IMR-90 (cell line): ENCODE results near the gene SIX2. TPM values are rescaled to one million over a fixed set of nuclear protein-coding genes. Genes with fewer than 3 reads are reported as not detected.

ENCODE experiments used
- ATAC-seq: fragments of 200-7000 bp; cut with Tn5 transposase; 2 replicates; pipeline ENCODE4 v1.9.1; 2020; ENCODE audit warnings: low read depth, mild to moderate bottlenecking, moderate library complexity
- BruUV-seq: library from RNA; stranded (reverse); fragments of 400-500 nt; replicated peaks from 2 replicates; lab custom pipeline; 2021; lab: Mats Ljungman, UMichigan
- CTCF ChIA-PET: fragments of 300-600 bp; formaldehyde crosslinking; extraction: SDS; loops from one replicate; lab custom pipeline; 2021; ENCODE audit warnings: antibody characterized with exemption; lab: Yijun Ruan, JAX
- POLR2A ChIA-PET: fragments of 300-600 bp; sonication (Branson Sonifier 250); formaldehyde crosslinking; loops from one replicate; lab custom pipeline; 2022; ENCODE audit warnings: antibody characterized with exemption; ENCODE audit not compliant: unreplicated experiment; lab: Charles Lee
- DNase-seq: peaks from one replicate; pipeline ENCODE4 v3.0.0; 2013
- H2AFZ ChIP-seq: replicated peaks from 2 replicates; pipeline ENCODE3; 2013; ENCODE audit warnings: low read length, mild to moderate bottlenecking; ENCODE audit not compliant: poor library complexity
- H2AK5ac ChIP-seq: 2 replicates; pipeline ENCODE4 v1.6.1; 2013; ENCODE audit warnings: low read depth, low read length, inconsistent platforms
- H2AK9ac ChIP-seq: replicated peaks from 2 replicates; pipeline ENCODE3; 2013; ENCODE audit warnings: mild to moderate bottlenecking, low read depth, low read length, moderate library complexity; ENCODE audit not compliant: poor library complexity
- H2BK120ac ChIP-seq: 2 replicates; pipeline ENCODE4 v1.6.1; 2013; ENCODE audit warnings: low read depth, low read length, inconsistent platforms
- H2BK15ac ChIP-seq: 3 replicates; pipeline ENCODE4 v1.6.1; 2013; ENCODE audit warnings: low read depth, low read length, inconsistent platforms
- H2BK20ac ChIP-seq: 2 replicates; pipeline ENCODE4 v1.6.1; 2013; ENCODE audit warnings: low read depth, mild to moderate bottlenecking, inconsistent platforms, low read length, moderate library complexity
- H2BK5ac ChIP-seq: 2 replicates; pipeline ENCODE4 v1.6.1; 2013; ENCODE audit warnings: mild to moderate bottlenecking, low read depth, low read length, inconsistent platforms; ENCODE audit not compliant: poor library complexity, severe bottlenecking
- H3K14ac ChIP-seq: replicated peaks from 2 replicates; pipeline ENCODE4 v1.6.1; 2013; ENCODE audit warnings: low read depth, low read length, inconsistent platforms
- H3K18ac ChIP-seq: 2 replicates; pipeline ENCODE4 v1.6.1; 2013; ENCODE audit warnings: low read depth, low read length, control low read depth
- H3K23ac ChIP-seq: 2 replicates; pipeline ENCODE4 v1.6.1; 2013; ENCODE audit warnings: low read depth, low read length, inconsistent platforms
- H3K27ac ChIP-seq: 2 replicates; pipeline ENCODE4 v1.5.1; 2013; ENCODE audit warnings: mild to moderate bottlenecking, control low read depth, low read length; ENCODE audit not compliant: insufficient read depth
- H3K27me3 ChIP-seq: 2 replicates; pipeline ENCODE4 v1.6.1; 2013; ENCODE audit warnings: low read length; ENCODE audit not compliant: control insufficient read depth, insufficient read depth
- H3K36me3 ChIP-seq: 2 replicates; pipeline ENCODE4 v1.6.1; 2013; ENCODE audit warnings: low read length, mixed read lengths; ENCODE audit not compliant: control insufficient read depth, insufficient read depth
- H3K4ac ChIP-seq: 2 replicates; pipeline ENCODE4 v1.6.1; 2013; ENCODE audit warnings: low read depth, low read length, inconsistent platforms
- H3K4me1 ChIP-seq: 2 replicates; pipeline ENCODE4 v1.6.1; 2013; ENCODE audit warnings: low read length, mixed read lengths; ENCODE audit not compliant: control insufficient read depth, insufficient read depth
- H3K4me2 ChIP-seq: 2 replicates; pipeline ENCODE4 v1.6.1; 2013; ENCODE audit warnings: low read depth, mild to moderate bottlenecking, control low read depth, low read length, moderate library complexity
- H3K4me3 ChIP-seq: 2 replicates; pipeline ENCODE4 v1.5.1; 2013; ENCODE audit warnings: low read depth, mild to moderate bottlenecking, control low read depth, low read length, moderate library complexity; ENCODE audit not compliant: insufficient read depth
- H3K56ac ChIP-seq: 2 replicates; pipeline ENCODE4 v1.6.1; 2013; ENCODE audit warnings: low read length, inconsistent platforms; ENCODE audit not compliant: insufficient read depth; ENCODE audit errors: extremely low read depth
- H3K79me1 ChIP-seq, 2 experiments: 2 replicates each; pipeline ENCODE4 v1.6.1; 2013; ENCODE audit warnings: low read length in 2 of 2, inconsistent platforms in 1 of 2, low read depth in 1 of 2
- H3K9ac ChIP-seq: 2 replicates; pipeline ENCODE4 v1.6.1; 2013; ENCODE audit warnings: low read depth, low read length, control low read depth
- H3K9me1 ChIP-seq: 2 replicates; pipeline ENCODE4 v1.6.1; 2013; ENCODE audit warnings: low read length, inconsistent platforms; ENCODE audit not compliant: insufficient read depth
- H3K9me3 ChIP-seq: 2 replicates; pipeline ENCODE4 v1.6.1; 2013; ENCODE audit warnings: low read length; ENCODE audit not compliant: control insufficient read depth, insufficient read depth
- H4K20me1 ChIP-seq: 2 replicates; pipeline ENCODE4 v1.6.1; 2013; ENCODE audit warnings: low read length, inconsistent platforms; ENCODE audit not compliant: insufficient read depth
- H4K5ac ChIP-seq: 2 replicates; pipeline ENCODE4 v1.6.1; 2013; ENCODE audit warnings: mild to moderate bottlenecking, low read depth, low read length, control low read depth
- H4K8ac ChIP-seq, 2 experiments: 2 replicates each; pipeline ENCODE4 v1.6.1; 2013; ENCODE audit warnings: low read depth in 2 of 2, low read length in 2 of 2, control low read depth in 1 of 2, inconsistent platforms in 1 of 2
- H4K91ac ChIP-seq: 2 replicates; pipeline ENCODE4 v1.6.1; 2013; ENCODE audit warnings: low read depth, low read length, inconsistent platforms; ENCODE audit not compliant: insufficient read depth
- MAFK ChIP-seq: IDR thresholded peaks from 2 replicates; pipeline ENCODE4 v1.6.1; 2012; ENCODE audit warnings: low read depth, low read length, improper control_type of control experiment
- MAZ ChIP-seq: IDR thresholded peaks from 2 replicates; pipeline ENCODE4 v1.6.1; 2012; ENCODE audit warnings: low read depth, mild to moderate bottlenecking, low read length, improper control_type of control experiment, moderate library complexity, borderline replicate concordance
- NFE2L2 ChIP-seq: fragments of 150-350 bp; IDR thresholded peaks from 2 replicates; pipeline ENCODE4 v1.6.1; 2016; ENCODE audit warnings: low read depth, mild to moderate bottlenecking, low read length
- RAD21 ChIP-seq: IDR thresholded peaks from 2 replicates; pipeline ENCODE4 v1.6.1; 2012; ENCODE audit warnings: low read length, improper control_type of control experiment
- SMC3 ChIP-seq: fragments of 150-350 bp; IDR thresholded peaks from 2 replicates; pipeline ENCODE4 v1.6.1; 2016; ENCODE audit warnings: low read depth, mild to moderate bottlenecking, antibody characterized with exemption, low read length, moderate library complexity
- WGBS, 2 experiments: methylation state at CpG; one replicate each; pipeline versions ENCODE4 v1.1.5 to v1.1.7; 2013; ENCODE audit warnings: missing lambda C conversion rate in 2 of 2; ENCODE audit not compliant: insufficient read length in 1 of 2; ENCODE audit errors: extremely low coverage in 2 of 2; 5-methylcytosine and 5-hydroxymethylcytosine counted together
- dilution Hi-C: fragments of 300-500 bp; cut with HindIII; formaldehyde crosslinking; loops from one replicate; pipeline ENCODE4 v1.14.3; 2018; ENCODE audit warnings: low sequenced_read_pairs; ENCODE audit not compliant: unreplicated experiment
- in situ Hi-C: fragments of 300-500 bp; cut with MboI; formaldehyde crosslinking; loops from 3 replicates; pipeline ENCODE4 v1.14.3; 2019; ENCODE audit warnings: low sequenced_read_pairs, inconsistent platforms, mixed read lengths
- intact Hi-C: fragments of 100-400 bp; cut with micrococcal nuclease; formaldehyde crosslinking; loops from 2 replicates; pipeline ENCODE4 v1.10.0; 2022
- polyA plus RNA-seq, 3 experiments: library from polyadenylated mRNA; depleted of rRNA; stranded (reverse); fragments of >200 nt; gene quantifications; 2 replicates each; pipeline ENCODE4 v1.2.3, GENCODE V29; 2012; ENCODE audit warnings: low replicate concordance in 1 of 3
- total RNA-seq: library from RNA; depleted of rRNA; stranded (reverse); fragments of >200 nt; gene quantifications from 2 replicates; pipeline ENCODE4 v1.2.3, GENCODE V29; 2012
- TF ChIP-seq, protein P1 (sequence below): fragments of 150-350 bp; IDR thresholded peaks from 2 replicates; pipeline ENCODE4 v1.6.1; 2016; ENCODE audit warnings: low read depth, mild to moderate bottlenecking, low read length, moderate library complexity, borderline replicate concordance

Gene SIX2
- total and polyA plus RNA-seq, 2 of the 4 experiments (the other 2 are of a cell fraction), result not detected

GRCh38 chr2:44972771-44973535 is 36.3 kb downstream of the SIX2 start:
- intact Hi-C loops (no loop called here), in situ Hi-C loops (loop anchor here (25.0 kb wide), 1 partner anchor 486 kb away; no protein-coding TSS in a partner anchor), dilution Hi-C loops (no loop called here)
- Histone ChIP-seq H3K9ac (no peak overlapping the region), H3K27me3 (peaks cover 44% of the 10 kb centered on the region), H2BK20ac (no peak overlapping the region), H2BK15ac (no peak overlapping the region), H2AK5ac (no peak overlapping the region), H3K4ac (no peak overlapping the region), H3K14ac (no peak overlapping the region), H2BK5ac (no peak overlapping the region), H4K5ac (no peak overlapping the region), H4K8ac (no peak overlapping the region), H4K91ac (no peak overlapping the region), H3K56ac (no peak overlapping the region), H4K20me1 (no peaks in the 10 kb centered on the region), H3K36me3 (no peaks in the 10 kb centered on the region), H3K9me3 (no peaks in the 10 kb centered on the region), H3K27ac (no peak overlapping the region), H2BK120ac (no peak overlapping the region), H3K79me1 (no peaks in the 10 kb centered on the region), H3K4me2 (peak overlapping the region; percentile 34), H3K4me3 (no peak overlapping the region), H3K9me1 (no peaks in the 10 kb centered on the region), H2AK9ac (no peak overlapping the region), H3K18ac (no peak overlapping the region), H3K4me1 (no peaks in the 10 kb centered on the region), H2AFZ (peak overlapping the region; percentile 74), H3K23ac (no peak overlapping the region)
- ATAC-seq (no peak), DNase-seq (no peak)
- ChIA-PET POLR2A (interaction anchor here (0.6 kb wide), 1 partner anchor 345 kb away, joined by 3 read pairs; no protein-coding TSS in a partner anchor), CTCF (no interaction called here)
- no peak for TF ChIP-seq MAFK
- TF ChIP-seq MAZ, result no peak
- no peak for TF ChIP-seq SMC3
- TF ChIP-seq RAD21, result no peak
- no peak for TF ChIP-seq NFE2L2
- TF ChIP-seq, protein P1, sequence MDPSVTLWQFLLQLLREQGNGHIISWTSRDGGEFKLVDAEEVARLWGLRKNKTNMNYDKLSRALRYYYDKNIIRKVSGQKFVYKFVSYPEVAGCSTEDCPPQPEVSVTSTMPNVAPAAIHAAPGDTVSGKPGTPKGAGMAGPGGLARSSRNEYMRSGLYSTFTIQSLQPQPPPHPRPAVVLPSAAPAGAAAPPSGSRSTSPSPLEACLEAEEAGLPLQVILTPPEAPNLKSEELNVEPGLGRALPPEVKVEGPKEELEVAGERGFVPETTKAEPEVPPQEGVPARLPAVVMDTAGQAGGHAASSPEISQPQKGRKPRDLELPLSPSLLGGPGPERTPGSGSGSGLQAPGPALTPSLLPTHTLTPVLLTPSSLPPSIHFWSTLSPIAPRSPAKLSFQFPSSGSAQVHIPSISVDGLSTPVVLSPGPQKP, result no peak
- no TSS peak for BruUV-seq
- WGBS, 2 experiments, result no CpG with 5 or more reads among the region's 11 CpGs
